ENCODE measurements around the gene CRHR2.
"Not testable (repeated sequence)": the region's sequence is repeated elsewhere in the genome, so short reads cannot be mapped to it uniquely, and the experiment has no call there.

GRCh38 chr7:30642322-30642721, 39.9 kb downstream of the CRHR2 start:
- not testable (repeated sequence) for TF ChIP-seq CTCF, POLR2AphosphoS5, POLR2A (IDR thresholded peaks at IDR 0.05)
